HG03469 (cell line): ENCODE results near the gene PKN1.

Experiments
- ATAC-seq: cut with Tn5 transposase; IDR thresholded peaks from one replicate; pipeline ENCODE4 v1.9.1; 2021; ENCODE audit warnings: mild to moderate bottlenecking, moderate library complexity, moderate number of reproducible peaks; ENCODE audit not compliant: unreplicated experiment

Gene PKN1

GRCh38 chr19:14510311-14511228 is 77.5 kb downstream of the PKN1 start:
- no peak for ATAC-seq

- no peak for ATAC-seq
Observed at GRCh38 chr19:14511229-14511593, 78.1 kb downstream of the PKN1 start.

DNA sequence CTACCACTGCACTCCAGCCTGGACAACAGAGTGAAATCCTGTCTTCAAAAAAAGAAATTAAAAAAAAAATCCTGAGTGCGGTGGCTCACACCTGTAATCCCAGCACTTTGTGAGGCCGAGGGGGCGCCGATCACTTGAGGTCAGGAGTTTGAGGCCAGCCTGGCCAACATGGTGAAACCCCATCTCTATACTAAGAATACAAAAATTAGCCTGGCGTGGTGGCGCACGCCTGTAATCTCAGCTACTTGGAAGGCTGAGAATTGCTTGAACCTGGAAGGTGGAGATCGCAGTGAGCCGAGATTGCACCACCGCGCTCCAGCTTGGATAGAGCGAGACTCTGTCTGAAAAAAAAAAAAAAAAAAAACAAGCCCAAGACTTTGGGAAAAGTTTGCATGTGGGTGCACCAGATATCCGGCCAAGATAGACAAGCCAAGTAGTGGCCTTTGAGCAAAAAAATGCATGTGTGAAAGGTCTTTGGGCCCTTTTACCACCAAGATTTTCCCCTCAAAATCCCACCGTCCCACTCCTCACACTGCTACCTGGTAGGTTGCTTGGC is 79.4 kb downstream of the PKN1 start:
- no peak for ATAC-seq

DNA sequence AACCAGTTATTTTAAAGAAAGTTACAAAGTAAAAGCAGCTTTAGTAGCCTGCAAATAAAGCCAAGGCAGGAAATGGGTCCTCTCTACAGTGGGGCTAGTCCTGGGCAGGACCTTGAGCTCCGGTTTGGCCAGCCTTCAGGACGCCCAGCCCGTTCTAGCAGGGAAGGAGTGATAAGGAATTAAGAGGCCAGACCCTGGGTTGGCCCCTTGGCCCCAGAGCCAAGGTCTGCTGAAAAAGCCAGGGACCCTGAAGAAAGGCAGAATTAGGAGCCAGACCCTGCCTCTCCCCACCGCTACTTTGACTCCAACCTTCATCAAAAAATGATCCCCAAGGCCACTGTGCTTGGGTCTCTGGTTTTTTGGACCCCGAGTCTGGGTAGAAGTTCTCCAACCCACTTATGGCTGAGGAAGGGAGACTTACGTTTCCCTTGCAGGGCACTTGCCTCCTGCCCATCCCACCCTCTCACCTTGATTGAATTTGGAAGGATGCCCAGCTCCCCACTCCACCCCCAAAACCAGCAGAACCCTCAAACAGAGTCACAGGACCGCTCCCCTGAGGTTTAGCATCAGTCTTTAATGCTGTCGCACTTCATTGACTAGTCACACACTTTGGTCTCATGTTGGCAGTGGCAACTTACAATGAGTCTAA is 81.2 kb downstream of the PKN1 start:
- ATAC-seq, result no peak

DNA sequence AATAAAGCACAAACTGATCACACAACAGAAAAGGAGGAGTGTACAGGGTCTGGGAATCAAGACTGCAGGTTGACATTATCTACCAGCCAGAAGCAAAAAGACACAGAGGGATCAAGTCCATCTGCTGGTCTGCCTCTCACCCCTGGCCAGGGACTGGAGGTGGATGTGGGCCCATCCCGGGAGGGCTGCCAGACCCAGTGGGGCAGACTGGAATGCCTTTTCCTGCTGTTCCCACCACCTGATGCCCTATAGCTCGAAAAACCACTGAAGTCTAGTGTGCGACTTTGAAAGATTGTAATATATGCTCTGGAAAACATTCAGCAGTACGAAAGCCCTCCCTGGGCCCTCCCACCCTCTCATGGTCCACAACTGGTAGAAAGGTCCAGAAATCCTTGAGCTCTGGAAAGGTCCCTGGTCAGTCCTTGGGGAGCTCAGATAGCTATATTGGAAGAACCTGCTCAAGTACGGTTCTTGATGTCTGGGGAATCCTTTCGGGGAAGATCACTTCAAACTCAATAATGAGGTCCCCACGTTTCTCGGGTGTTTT is 82.5 kb downstream of the PKN1 start:
- no peak for ATAC-seq

GRCh38 chr19:14516048-14516534 is 83.0 kb downstream of the PKN1 start:
- no peak for ATAC-seq

DNA sequence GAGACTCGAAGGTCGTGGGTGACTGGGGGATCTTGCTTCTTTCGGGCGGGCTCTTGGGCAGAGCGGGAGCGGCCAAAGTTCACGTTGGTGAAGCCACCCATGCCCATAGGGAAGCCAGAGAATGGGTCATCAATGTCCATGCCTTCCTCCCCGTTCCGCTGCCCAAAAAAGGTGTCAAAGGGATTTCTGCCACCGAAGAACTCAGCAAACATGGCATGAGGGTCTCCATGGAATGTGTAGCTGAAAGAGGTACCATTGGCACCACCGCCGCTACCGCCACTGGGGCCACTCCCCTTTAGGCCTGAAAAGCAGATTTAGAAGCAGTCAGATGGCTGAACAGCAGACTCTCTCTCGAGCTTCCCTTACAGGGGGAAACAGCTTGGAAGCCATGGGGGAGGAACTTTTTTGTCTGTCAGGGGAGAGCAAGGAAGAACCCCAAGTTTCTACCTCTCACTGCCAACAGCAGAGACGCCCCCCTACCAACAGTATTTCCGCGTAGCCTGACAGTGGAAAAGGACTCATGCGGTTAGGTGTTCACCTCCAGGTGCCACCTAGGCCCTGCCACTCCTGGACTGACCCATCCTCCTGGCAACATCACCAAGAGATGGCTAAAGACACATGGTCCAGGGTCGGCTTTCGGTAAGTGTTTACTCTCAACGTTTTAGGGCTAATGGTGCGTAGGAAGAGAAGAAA is 83.8 kb downstream of the PKN1 start:
- ATAC-seq, result no peak

DNA sequence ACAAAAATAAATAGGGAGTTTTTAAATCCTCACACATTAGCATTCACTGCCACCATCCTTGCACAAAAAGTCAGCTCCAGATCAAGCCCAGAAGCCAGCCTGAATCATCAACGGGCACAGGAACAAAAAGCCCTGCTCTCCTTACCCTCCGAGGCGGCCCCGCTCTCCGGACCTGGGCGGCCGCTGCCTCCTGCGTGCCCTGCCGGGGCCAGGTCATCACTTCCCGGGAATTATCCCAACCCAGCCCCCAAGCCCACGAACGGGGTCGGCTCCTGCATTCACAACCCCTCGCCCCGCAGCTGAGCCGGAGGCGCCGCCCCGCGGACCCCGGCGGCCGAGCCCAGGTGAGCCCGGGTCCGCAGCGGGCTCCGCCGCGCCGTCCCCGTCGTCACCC is 84.3 kb downstream of the PKN1 start:
- ATAC-seq, result no peak

- peak; percentile 33 for ATAC-seq
Observed at GRCh38 chr19:14517840-14518505, 84.9 kb downstream of the PKN1 start, which contains the start of gene DNAJB1. Gene DNAJB1 (minus strand): TSS chr19:14518397. CDS start chr19:14518349, 48 bp downstream.

DNA sequence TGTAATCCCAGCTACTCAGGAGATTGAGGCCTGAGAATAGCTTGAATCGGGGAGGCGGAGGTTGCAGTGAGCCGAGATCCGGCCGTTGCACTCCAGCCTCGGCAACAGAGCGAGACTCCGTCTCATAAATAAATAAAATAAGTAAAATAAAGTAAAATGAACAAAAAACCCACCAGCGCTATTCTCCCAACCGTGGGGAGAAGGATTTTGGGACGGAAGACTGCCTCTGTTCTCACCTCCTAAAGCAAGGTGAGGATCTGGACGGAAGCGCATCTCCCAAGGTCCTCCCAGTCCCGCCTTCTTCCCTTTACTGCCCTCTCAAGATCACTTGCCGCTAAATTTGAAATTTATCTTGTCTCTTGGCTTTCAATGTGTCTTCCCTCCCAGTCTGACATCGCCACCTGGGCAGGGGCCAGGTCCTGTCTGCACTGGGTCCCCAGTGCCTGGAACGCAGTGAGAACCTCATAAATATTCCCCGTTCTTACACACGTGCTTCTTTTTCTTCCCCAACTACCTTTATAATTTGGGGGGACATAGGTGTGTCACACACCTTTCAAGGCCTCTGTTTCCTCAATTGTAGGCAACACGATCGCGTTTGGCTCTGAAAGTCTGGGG is 86.2 kb downstream of the PKN1 start:
- ATAC-seq, result no peak

DNA sequence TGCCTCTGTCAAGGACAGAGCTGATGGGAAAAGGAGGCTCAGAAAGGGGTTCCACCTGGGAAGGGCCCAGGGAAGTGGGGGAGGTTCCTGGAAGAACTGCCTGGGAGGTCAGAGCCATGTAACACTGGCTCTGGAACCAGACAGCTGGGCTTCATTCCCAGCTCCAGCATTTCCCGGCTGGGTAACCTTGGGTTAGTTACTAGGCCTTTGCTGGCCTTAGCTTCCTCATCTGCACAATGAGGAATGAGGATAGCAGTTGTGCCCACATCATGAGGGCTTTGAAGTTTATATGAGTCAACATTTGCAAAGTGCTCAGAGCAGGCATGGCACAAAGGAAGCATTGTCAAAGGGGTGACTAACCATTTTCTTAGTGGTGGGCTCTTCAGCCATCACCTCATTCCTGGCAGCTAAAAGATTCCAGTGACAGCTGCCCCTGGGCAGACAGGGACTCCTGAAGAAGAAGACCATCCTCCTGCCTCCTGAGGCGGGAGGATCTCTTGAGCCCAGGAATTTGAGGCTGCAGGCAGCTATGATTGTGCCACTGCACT is 86.8 kb downstream of the PKN1 start:
- ATAC-seq, result no peak

GRCh38 chr19:14520543-14520942 is 87.4 kb downstream of the PKN1 start:
- ATAC-seq, result no peak
